ENCODE measurements around the gene METRN.

The METRN gene

GRCh38 chr16:727291-727977 is 12.5 kb downstream of the METRN start:
- FAIRE-seq (no peak), DNase-seq (ENCODE audit: insufficient read length, low spot score) (no peak)
- TF ChIP-seq, protein P1, sequence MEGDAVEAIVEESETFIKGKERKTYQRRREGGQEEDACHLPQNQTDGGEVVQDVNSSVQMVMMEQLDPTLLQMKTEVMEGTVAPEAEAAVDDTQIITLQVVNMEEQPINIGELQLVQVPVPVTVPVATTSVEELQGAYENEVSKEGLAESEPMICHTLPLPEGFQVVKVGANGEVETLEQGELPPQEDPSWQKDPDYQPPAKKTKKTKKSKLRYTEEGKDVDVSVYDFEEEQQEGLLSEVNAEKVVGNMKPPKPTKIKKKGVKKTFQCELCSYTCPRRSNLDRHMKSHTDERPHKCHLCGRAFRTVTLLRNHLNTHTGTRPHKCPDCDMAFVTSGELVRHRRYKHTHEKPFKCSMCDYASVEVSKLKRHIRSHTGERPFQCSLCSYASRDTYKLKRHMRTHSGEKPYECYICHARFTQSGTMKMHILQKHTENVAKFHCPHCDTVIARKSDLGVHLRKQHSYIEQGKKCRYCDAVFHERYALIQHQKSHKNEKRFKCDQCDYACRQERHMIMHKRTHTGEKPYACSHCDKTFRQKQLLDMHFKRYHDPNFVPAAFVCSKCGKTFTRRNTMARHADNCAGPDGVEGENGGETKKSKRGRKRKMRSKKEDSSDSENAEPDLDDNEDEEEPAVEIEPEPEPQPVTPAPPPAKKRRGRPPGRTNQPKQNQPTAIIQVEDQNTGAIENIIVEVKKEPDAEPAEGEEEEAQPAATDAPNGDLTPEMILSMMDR (IDR thresholded peaks at IDR 0.05; ENCODE audit: insufficient read depth, missing control alignments), result no peak

- DNase-seq (ENCODE audit: insufficient read length, low spot score) (no peak), FAIRE-seq (no peak)
- TF ChIP-seq, protein P1 (IDR thresholded peaks at IDR 0.05; ENCODE audit: insufficient read depth, missing control alignments), result no peak
Observed at GRCh38 chr16:728131-728889, 13.4 kb downstream of the METRN start.

GRCh38 chr16:728890-729744 is 14.2 kb downstream of the METRN start:
- TF ChIP-seq, protein P1 (IDR thresholded peaks at IDR 0.05; ENCODE audit: insufficient read depth, missing control alignments), result no peak
- DNase-seq (ENCODE audit: insufficient read length, low spot score), result no peak
- FAIRE-seq, result no peak

GRCh38 chr16:729768-730665 is 15.1 kb downstream of the METRN start:
- TF ChIP-seq, protein P1 (IDR thresholded peaks at IDR 0.05; ENCODE audit: insufficient read depth, missing control alignments), result no peak
- no peak for FAIRE-seq
- DNase-seq (ENCODE audit: insufficient read length, low spot score), result no peak

- DNase-seq (ENCODE audit: insufficient read length, low spot score) (no peak), FAIRE-seq (no peak)
- TF ChIP-seq, protein P1 (IDR thresholded peaks at IDR 0.05; ENCODE audit: insufficient read depth, missing control alignments), result no peak
Observed at GRCh38 chr16:730666-731509, 16.0 kb downstream of the METRN start.

- DNase-seq (ENCODE audit: insufficient read length, low spot score), result no peak
- TF ChIP-seq, protein P1 (IDR thresholded peaks at IDR 0.05; ENCODE audit: insufficient read depth, missing control alignments), result no peak
- FAIRE-seq, result no peak
Observed at GRCh38 chr16:732332-732731, 17.4 kb downstream of the METRN start.
